Hypothalamus (tissue), 51 donors: ENCODE results near the gene CSF2RB.
A peak's percentile ranks its signal among the peaks of the same experiment; 100 is the strongest.

Experiments
- DNase-seq, 51 donors: peaks; one replicate each; lab custom pipeline; 2025; lab: John Stamatoyannopoulos, UW

The CSF2RB gene

DNA sequence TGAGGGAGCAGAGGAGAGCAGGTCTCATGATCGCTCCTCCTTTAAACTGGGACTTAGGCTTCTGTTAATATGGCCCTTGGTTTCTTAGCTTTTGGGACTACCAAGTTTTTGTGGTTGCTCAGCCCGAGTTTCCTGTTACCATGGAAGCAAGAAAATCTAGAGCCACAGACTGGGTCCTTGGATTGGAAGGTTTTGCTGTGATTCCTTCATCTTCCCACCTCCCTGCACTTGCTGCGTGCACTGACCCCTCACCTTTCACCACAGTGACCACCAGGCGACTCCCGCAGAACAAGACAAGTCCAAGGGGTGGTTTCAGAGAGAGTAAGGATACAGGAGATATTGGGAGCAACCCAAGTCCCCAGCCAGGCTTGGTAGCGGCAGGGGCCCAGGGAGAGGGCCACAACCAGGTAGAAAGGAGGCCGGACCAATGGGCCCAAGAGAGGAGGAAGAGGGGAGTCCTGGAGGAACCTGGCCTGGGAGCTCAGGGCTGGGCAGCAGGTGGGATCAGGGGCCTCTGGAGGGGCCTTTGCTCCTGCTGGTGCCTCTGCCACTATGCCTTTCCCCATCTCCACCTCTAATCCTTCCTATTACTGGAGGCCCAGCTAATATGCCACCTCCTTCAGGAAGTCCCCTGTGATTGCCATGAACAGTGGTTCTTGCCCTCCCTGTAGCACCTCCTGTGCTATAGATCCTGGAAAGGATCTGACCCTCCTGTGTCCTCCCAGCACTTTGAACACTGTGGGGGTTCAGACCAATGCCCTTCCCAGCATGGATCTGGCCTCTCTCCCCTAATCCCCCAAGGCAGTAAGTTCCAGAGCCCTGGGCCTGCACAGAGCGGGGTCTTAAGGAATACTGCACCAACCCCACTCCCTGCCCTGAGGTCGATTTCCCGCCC lies 21.2 kb downstream of the CSF2RB start:
- DNase-seq = no peak

DNA sequence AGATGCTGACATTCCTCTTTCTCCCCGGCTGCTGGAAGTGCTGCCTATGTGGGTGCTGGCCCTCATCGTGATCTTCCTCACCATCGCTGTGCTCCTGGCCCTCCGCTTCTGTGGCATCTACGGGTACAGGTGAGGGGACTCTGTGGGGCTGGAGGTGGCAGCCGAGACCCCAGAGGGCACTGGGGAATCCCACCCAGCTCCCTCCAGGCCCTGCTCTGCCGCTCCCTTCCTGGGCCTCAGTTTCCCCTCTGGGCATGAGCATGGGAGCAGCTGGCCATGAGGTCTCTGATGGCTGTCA lies 21.8 kb downstream of the CSF2RB start:
- DNase-seq = no peak

DNA sequence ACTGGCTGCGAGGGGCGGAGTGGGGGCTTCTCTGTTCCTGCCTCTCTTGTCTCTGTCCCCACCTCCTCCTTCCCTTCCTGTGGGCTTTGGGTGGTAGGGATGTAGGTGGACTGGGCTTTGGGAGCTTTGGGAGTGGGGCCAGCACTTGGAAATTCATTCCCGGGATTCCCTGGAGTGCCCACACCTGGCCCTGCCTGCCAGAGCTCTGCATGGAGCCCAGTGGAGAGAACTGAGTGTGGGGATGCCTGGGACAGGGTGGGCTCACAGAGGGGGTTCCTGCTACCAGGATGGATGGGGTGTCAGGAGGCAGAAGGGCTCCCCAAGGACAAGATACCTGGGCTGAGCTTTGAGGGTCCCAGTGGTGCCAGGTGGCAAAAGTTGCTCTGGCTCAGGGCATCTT lies 22.3 kb downstream of the CSF2RB start:
- DNase-seq = no peak

DNA sequence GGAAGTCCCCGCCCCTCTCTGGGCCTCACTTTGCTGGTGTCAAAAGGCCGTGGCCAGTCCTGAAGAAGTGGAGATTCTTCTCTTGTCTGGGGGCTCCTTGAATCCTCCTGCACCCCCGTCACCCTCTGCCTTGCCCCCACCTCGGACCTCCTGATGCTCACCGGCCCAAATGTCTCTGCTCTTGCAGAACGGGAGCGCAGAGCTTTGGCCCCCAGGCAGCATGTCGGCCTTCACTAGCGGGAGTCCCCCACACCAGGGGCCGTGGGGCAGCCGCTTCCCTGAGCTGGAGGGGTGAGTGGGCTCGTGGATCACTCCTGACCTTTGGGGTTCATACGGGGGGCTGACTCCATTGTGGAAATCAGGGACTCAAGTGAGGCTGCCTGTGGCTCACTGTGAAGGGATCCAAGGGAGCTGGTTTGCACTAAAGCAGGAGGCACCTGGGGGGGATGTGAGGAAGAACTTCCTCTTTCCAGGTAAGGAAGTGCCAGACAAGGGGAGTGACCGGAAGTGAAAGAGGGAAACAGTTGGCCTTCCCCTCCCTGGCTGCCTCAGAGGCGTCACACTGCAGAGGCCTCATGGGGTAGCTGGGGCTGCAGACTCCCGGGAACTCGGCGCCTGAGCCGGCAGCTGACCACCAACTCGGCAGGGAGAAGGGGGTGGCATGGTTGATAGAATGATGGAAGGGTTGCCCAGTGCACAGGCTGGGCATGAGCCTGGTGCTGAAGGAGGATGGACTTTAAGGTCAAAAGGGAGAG lies 23.1 kb downstream of the CSF2RB start:
- DNase-seq = peak in 1 of 51 donors; percentile 4

DNA sequence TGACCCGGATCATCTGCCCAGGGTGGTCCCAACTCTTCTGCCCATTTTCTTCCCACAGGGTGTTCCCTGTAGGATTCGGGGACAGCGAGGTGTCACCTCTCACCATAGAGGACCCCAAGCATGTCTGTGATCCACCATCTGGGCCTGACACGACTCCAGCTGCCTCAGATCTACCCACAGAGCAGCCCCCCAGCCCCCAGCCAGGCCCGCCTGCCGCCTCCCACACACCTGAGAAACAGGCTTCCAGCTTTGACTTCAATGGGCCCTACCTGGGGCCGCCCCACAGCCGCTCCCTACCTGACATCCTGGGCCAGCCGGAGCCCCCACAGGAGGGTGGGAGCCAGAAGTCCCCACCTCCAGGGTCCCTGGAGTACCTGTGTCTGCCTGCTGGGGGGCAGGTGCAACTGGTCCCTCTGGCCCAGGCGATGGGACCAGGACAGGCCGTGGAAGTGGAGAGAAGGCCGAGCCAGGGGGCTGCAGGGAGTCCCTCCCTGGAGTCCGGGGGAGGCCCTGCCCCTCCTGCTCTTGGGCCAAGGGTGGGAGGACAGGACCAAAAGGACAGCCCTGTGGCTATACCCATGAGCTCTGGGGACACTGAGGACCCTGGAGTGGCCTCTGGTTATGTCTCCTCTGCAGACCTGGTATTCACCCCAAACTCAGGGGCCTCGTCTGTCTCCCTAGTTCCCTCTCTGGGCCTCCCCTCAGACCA lies 24.0 kb downstream of the CSF2RB start:
- no peak for DNase-seq

DNA sequence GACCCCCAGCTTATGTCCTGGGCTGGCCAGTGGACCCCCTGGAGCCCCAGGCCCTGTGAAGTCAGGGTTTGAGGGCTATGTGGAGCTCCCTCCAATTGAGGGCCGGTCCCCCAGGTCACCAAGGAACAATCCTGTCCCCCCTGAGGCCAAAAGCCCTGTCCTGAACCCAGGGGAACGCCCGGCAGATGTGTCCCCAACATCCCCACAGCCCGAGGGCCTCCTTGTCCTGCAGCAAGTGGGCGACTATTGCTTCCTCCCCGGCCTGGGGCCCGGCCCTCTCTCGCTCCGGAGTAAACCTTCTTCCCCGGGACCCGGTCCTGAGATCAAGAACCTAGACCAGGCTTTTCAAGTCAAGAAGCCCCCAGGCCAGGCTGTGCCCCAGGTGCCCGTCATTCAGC lies 24.6 kb downstream of the CSF2RB start:
- no peak for DNase-seq

DNA sequence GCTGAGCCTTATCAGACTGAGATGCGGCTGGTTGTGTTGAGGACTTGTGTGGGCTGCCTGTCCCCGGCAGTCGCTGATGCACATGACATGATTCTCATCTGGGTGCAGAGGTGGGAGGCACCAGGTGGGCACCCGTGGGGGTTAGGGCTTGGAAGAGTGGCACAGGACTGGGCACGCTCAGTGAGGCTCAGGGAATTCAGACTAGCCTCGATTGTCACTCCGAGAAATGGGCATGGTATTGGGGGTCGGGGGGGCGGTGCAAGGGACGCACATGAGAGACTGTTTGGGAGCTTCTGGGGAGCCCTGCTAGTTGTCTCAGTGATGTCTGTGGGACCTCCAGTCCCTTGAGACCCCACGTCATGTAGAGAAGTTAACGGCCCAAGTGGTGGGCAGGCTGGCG lies 25.5 kb downstream of the CSF2RB start:
- DNase-seq = no peak

DNA sequence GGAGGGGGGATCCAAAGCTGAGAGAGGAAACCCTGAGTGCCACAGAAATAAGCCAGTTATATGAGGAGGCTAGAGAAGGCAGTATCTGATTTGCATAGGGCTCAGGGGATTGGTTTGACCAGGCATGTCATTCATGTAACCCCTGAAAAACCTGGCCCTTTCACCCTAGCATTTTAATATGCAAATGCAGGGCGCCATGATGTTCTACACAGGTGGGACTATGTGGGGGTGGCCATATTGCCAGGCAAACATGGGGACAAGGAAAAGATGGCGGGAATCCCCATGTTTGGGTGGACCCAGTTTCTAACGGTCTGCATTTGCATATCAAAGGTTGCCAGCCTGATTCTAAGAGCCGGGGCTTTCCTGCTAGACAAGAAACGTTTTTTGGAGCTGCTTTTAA lies 27.2 kb downstream of the CSF2RB start:
- DNase-seq = no peak

DNA sequence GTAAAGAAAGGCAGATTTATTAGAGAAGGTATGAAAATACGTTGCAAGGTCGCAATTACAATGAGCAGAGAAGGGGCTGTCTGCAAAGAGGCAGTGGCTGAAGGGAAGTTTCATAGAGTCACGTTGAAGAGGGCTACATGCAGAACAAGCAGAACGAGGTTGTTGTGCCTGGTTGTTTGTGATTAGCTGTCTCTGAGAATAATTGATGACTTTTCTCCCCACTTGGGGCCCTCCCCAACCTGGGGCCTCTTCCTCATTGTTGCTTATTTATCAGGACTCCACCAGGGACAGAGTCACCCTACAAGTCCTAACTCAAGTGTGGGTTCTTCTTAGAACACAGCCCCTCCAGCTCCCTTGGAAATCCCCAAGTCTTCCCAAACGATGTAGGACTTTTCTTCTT lies 29.1 kb downstream of the CSF2RB start:
- DNase-seq = no peak

GRCh38 chr22:36946421-36947158 lies 33.2 kb downstream of the CSF2RB start:
- no peak for DNase-seq

DNA sequence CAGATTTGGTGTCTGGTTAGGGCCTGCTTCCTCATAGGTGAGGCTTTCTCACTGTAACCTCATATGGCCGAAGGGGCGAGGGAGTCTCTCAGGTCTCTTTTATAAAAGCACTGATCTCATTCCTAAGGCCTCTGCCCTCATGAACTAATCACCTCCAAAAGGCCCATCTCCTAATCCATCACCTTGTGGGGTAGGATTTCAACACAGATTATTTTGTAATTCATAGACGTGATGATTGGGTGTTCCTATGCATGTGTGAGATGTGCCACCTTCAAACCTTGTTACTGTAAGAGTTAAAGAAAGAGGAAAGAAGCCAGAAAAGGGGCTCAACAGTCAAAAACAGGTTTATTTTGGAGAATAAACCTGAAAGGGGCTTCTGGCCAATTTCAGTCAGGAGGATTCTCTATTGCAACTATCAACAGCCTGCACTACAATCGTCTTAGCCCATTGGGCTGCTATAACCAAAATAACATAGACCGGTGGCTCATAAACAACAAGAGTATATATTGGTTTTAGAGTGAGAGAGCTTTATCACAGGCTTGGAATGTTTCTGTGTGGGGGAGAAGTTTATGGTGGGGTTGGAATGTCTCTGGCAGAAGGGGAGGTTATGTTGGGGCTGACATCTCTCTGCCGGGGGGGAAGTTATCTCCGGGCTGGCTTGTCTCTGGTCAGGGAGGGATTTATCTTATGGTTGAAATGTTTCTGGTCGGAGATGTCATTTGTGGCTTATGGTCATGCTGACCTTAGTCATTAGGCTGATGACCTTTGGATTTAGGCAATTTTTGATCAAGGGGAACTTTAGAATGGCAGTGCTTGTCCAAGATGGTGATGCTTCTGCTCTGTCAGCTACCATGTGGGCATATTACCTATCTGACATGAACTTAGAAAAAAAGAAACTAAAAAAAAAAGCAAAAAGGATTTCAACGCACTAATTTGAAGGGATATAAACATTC lies 35.1 kb downstream of the CSF2RB start:
- DNase-seq = no peak

DNA sequence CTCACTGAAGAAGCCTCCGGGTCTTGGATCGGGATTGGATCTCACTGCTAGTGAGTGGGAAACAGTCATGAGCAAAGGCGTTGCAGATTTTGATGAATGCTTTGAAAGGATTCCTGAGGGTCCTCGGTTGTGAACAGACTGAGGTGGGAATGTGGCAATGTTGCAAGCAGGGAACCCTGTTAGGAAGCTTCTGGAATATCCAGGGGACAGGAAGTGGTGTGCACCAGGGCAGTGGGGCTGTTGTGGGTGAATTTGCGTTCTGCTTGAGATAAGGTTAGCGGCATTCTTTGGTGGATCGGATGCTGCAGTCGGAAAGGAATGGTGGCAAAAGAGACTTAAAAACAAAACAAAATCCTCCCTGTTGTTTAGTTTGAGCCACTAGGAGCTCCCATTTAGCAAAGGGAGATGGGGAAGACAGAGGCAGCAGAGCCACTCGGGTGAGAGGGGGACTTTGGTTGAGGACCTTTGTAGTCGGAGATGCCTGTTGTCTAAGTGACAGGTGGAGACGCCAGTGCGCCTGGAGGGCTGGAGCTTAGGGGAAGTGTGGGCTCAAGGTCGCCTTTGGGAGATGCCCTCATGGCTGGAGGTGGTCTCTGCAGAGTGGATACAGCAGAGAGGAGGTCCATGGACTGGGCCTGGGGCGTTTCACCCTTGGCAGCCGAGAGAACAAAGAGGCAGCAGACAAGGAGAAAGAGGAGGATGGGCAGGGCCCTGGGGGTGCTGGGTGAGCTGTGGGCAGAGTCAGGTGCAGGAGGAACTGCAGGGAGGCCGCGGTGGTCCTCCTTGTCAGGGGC lies 37.6 kb downstream of the CSF2RB start:
- DNase-seq = no peak

GRCh38 chr22:36951746-36952145 lies 38.3 kb downstream of the CSF2RB start:
- DNase-seq = no peak

DNA sequence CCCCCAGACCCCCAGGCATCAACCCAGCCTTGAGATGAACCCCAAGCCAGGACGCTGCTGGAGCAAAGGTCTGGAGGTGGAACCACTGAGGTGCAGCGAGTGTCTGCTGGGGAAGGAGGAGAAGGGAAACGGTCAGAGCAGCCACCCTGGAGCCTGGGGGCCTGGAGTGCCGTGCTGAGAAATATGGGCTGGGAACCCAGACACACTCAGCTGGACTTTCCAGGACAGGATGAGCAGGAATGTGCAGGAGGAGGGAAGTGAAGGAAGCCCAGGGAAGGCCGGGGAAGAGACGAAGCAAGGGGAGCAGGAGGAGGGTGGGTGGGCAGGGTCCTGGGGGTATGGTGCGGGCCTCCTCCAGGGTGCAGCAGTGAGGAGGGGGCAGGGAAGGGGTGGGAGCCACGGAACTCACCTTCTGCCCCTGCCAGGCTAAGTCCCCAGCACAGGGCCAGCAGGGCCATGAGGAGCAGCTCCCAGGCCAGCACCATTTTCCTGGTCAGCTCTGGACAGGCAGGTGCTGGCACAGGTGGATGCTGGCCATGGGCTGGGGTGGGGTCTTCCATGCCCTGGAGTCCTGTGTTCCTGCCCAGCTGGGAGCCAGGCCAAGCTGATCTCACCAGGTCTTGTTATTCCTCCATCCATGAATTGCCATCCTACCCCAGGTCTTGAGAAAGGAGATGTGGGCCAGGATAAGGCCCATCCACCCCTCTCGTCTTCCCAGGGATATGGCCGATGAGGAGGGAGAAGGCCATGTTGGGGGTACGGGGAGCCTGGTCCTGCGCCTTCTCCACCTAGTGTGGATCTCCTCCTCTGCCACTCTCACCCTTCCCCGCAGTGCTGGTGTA lies 40.0 kb downstream of the CSF2RB start:
- DNase-seq = no peak

GRCh38 chr22:36954251-36955014 lies 41.0 kb downstream of the CSF2RB start:
- DNase-seq = no peak

- no peak for DNase-seq
These were observed 42.3 kb downstream of the CSF2RB start for GRCh38 chr22:36955691-36956090.

GRCh38 chr22:36958366-36958765 lies 44.9 kb downstream of the CSF2RB start:
- no peak for DNase-seq
